D721Med (cell line): ENCODE results near the gene TRDN.

Source experiments
- DNase-seq: peaks from one replicate; pipeline ENCODE4 v3.0.0; 2011; ENCODE audit warnings: low spot score; ENCODE audit not compliant: insufficient read length
- FAIRE-seq: peaks from 2 replicates; lab custom pipeline; 2011; peaks lifted over from hg19 to GRCh38; lab: Jason Lieb, UNC
- CTCF ChIP-seq: IDR thresholded peaks from 2 replicates; pipeline ENCODE4 v1.5.1; 2012; ENCODE audit warnings: mild to moderate bottlenecking, control low read depth; ENCODE audit not compliant: insufficient read depth; ENCODE audit errors: missing control alignments

Gene TRDN

GRCh38 chr6:123420512-123420911 lies 216.2 kb downstream of the TRDN start:
- TF ChIP-seq CTCF, result no peak
- DNase-seq, result no peak
- no peak for FAIRE-seq

GRCh38 chr6:123418071-123418470 lies 218.7 kb downstream of the TRDN start:
- DNase-seq (no peak), FAIRE-seq (no peak)
- no peak for TF ChIP-seq CTCF

- no peak for TF ChIP-seq CTCF
- FAIRE-seq, result no peak
- DNase-seq, result no peak
Observed at GRCh38 chr6:123417535-123417934, 219.2 kb downstream of the TRDN start.

GRCh38 chr6:123415844-123416468 lies 220.8 kb downstream of the TRDN start:
- DNase-seq, result no peak

GRCh38 chr6:123404975-123405374 lies 231.8 kb downstream of the TRDN start:
- FAIRE-seq (no peak), DNase-seq (no peak)
- no peak for TF ChIP-seq CTCF

More at GRCh38 chr6:123415844-123416468, 220.8 kb downstream of the TRDN start:
- peak; percentile 82 for FAIRE-seq
- TF ChIP-seq CTCF, result peak; percentile 75

GRCh38 chr6:123402052-123402451 lies 234.7 kb downstream of the TRDN start:
- no peak for TF ChIP-seq CTCF
- DNase-seq, result no peak
- FAIRE-seq, result no peak

GRCh38 chr6:123398072-123398471 lies 238.7 kb downstream of the TRDN start:
- no peak for TF ChIP-seq CTCF
- no peak for FAIRE-seq
- DNase-seq, result no peak
